ENCODE data around the gene MROH2A.

- TF ChIP-seq, protein P1, sequence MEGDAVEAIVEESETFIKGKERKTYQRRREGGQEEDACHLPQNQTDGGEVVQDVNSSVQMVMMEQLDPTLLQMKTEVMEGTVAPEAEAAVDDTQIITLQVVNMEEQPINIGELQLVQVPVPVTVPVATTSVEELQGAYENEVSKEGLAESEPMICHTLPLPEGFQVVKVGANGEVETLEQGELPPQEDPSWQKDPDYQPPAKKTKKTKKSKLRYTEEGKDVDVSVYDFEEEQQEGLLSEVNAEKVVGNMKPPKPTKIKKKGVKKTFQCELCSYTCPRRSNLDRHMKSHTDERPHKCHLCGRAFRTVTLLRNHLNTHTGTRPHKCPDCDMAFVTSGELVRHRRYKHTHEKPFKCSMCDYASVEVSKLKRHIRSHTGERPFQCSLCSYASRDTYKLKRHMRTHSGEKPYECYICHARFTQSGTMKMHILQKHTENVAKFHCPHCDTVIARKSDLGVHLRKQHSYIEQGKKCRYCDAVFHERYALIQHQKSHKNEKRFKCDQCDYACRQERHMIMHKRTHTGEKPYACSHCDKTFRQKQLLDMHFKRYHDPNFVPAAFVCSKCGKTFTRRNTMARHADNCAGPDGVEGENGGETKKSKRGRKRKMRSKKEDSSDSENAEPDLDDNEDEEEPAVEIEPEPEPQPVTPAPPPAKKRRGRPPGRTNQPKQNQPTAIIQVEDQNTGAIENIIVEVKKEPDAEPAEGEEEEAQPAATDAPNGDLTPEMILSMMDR (tag by site-specific recombination; IDR thresholded peaks at IDR 0.05), result no peak
- TF ChIP-seq ZFP3 (tag by site-specific recombination; IDR thresholded peaks at IDR 0.05; ENCODE audit: low read depth) (no peak), TCF7L2 (IDR thresholded peaks at IDR 0.05; ENCODE audit: borderline replicate concordance, low read depth, low read length) (no peak), PBX3 (CRISPR knock-in tag; IDR thresholded peaks at IDR 0.05) (no peak)
- TF ChIP-seq, protein P2, sequence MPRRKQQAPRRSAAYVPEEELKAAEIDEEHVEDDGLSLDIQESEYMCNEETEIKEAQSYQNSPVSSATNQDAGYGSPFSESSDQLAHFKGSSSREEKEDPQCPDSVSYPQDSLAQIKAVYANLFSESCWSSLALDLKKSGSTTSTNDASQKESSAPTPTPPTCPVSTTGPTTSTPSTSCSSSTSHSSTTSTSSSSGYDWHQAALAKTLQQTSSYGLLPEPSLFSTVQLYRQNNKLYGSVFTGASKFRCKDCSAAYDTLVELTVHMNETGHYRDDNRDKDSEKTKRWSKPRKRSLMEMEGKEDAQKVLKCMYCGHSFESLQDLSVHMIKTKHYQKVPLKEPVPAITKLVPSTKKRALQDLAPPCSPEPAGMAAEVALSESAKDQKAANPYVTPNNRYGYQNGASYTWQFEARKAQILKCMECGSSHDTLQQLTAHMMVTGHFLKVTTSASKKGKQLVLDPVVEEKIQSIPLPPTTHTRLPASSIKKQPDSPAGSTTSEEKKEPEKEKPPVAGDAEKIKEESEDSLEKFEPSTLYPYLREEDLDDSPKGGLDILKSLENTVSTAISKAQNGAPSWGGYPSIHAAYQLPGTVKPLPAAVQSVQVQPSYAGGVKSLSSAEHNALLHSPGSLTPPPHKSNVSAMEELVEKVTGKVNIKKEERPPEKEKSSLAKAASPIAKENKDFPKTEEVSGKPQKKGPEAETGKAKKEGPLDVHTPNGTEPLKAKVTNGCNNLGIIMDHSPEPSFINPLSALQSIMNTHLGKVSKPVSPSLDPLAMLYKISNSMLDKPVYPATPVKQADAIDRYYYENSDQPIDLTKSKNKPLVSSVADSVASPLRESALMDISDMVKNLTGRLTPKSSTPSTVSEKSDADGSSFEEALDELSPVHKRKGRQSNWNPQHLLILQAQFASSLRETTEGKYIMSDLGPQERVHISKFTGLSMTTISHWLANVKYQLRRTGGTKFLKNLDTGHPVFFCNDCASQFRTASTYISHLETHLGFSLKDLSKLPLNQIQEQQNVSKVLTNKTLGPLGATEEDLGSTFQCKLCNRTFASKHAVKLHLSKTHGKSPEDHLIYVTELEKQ (tag by site-specific recombination; IDR thresholded peaks at IDR 0.05; ENCODE audit: borderline replicate concordance), result no peak
These were observed 37.3 kb upstream of the MROH2A start for GRCh38 chr2:233740870-233741269.

Data from HEK293 (cell line).